ENCODE measurements around the gene DYNLT2B. TPM values are rescaled to one million over a fixed set of nuclear protein-coding genes. Genes with fewer than 3 reads are reported as not detected.
A peak's percentile ranks its signal among the peaks of the same experiment; 100 is the strongest.

DYNLT2B gene
- polyA plus RNA-seq, 1 donor (not counting 4 experiments of a cell fraction or from before 2014, with no cell fraction given): 40.0 TPM

DNA sequence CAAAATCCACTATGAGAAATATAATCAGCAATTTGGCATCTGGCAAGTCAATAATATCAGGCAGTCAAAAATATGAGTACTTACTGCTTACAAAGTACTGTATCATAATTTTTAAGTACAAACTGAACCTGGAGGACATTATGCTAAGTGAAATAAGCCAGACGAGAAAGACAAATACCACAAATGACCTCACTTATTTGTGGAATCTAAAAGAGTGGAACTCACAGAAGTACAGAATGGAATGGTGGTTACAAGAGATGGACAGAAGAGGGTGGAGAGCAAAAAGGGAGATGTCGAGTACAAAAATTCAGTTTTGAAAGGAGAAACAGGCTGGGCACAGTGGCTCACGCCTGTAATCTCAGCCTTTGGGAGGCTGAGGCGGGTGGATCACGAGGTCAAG lies 42.9 kb downstream of the DYNLT2B start:
- H3K9ac ChIP-seq (ENCODE audit: control insufficient read depth, extremely low read depth, insufficient read depth, low read length): no peak overlapping the region
- no peaks in the 10 kb centered on the region for H3K9me1 ChIP-seq (ENCODE audit: control insufficient read depth, extremely low read depth, insufficient read depth, low read length)
- peak overlapping the region; percentile 29 for H3K27ac ChIP-seq (ENCODE audit: control insufficient read depth, insufficient read depth, low read length)
- H3K36me3 ChIP-seq (ENCODE audit: control insufficient read depth in 2 of 2, extremely low read depth in 1 of 2, insufficient read depth in 2 of 2, low read length in 2 of 2): peaks cover 16 to 20% of the 10 kb centered on the region in 2 experiments
- DNase-seq (ENCODE audit: low read depth, low spot score) (no peak), FAIRE-seq (no peak)
- dilution Hi-C loops (cut with MboI; ENCODE audit: extremely low pct_ligation_motif_present, low sequenced_read_pairs): no loop called here
- no peaks in the 10 kb centered on the region for H3K27me3 ChIP-seq (ENCODE audit: control insufficient read depth, extremely low read depth, insufficient read depth, low read length)
- H3K9me3 ChIP-seq (ENCODE audit: control insufficient read depth, low read depth, low read length): no peaks in the 10 kb centered on the region
- peak overlapping the region; percentile 72 for H3K4me2 ChIP-seq (ENCODE audit: control insufficient read depth, extremely low read depth, insufficient read depth, low read depth, low read length)
- H3K4me3 ChIP-seq (ENCODE audit: control insufficient read depth in 2 of 3, extremely low read depth in 1 of 3, insufficient read depth in 2 of 3, low read depth in 1 of 3, low read length in 3 of 3): no peak overlapping the region
- no peak overlapping the region for H2AFZ ChIP-seq (ENCODE audit: control insufficient read depth, low read length)
- no peaks in the 10 kb centered on the region for H4K20me1 ChIP-seq (ENCODE audit: control insufficient read depth, extremely low read depth, insufficient read depth, low read length)
- H3K4me1 ChIP-seq (ENCODE audit: control insufficient read depth, extremely low read depth, insufficient read depth, low read length): peaks cover 25% of the 10 kb centered on the region
- H3K79me2 ChIP-seq (ENCODE audit: control insufficient read depth, insufficient read depth, low read length): peaks cover 73% of the 10 kb centered on the region
- TF ChIP-seq EZH2 (IDR thresholded peaks at IDR 0.05; ENCODE audit: low read length): no peak
- TF ChIP-seq, protein P1, sequence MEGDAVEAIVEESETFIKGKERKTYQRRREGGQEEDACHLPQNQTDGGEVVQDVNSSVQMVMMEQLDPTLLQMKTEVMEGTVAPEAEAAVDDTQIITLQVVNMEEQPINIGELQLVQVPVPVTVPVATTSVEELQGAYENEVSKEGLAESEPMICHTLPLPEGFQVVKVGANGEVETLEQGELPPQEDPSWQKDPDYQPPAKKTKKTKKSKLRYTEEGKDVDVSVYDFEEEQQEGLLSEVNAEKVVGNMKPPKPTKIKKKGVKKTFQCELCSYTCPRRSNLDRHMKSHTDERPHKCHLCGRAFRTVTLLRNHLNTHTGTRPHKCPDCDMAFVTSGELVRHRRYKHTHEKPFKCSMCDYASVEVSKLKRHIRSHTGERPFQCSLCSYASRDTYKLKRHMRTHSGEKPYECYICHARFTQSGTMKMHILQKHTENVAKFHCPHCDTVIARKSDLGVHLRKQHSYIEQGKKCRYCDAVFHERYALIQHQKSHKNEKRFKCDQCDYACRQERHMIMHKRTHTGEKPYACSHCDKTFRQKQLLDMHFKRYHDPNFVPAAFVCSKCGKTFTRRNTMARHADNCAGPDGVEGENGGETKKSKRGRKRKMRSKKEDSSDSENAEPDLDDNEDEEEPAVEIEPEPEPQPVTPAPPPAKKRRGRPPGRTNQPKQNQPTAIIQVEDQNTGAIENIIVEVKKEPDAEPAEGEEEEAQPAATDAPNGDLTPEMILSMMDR (optimal IDR thresholded peaks at IDR 0.05 in 1 of 3, IDR thresholded peaks at IDR 0.05 in 1 of 3, conservative IDR thresholded peaks at IDR 0.05 in 1 of 3; ENCODE audit: extremely low read depth in 1 of 3, insufficient read depth in 2 of 3, low read length in 3 of 3): no peak

DNA sequence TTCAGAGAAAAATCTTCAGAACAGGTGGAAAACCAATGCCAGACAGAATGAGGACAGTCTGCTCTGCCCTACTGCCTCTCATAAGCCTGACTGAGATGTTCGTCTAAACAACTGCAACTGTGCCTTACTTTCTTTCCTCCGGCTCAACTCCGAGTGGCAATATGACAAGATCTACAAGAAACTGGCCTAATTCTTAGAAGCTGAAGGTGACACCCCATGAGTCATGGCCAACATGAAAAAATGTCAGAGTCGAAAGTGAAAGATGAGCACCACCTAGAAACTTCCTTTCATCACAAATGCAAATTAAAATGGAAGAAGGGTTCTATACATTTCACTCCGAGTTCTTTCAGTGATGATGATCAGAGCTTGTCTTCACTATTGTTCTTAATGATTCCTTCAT lies 43.5 kb downstream of the DYNLT2B start:
- no peaks in the 10 kb centered on the region for H3K9me3 ChIP-seq (ENCODE audit: control insufficient read depth, low read depth, low read length)
- H3K9me1 ChIP-seq (ENCODE audit: control insufficient read depth, extremely low read depth, insufficient read depth, low read length): no peaks in the 10 kb centered on the region
- H3K36me3 ChIP-seq (ENCODE audit: control insufficient read depth in 2 of 2, extremely low read depth in 1 of 2, insufficient read depth in 2 of 2, low read length in 2 of 2): peaks cover 18 to 22% of the 10 kb centered on the region in 2 experiments
- DNase-seq (ENCODE audit: low read depth, low spot score): no peak
- H3K4me2 ChIP-seq (ENCODE audit: control insufficient read depth, extremely low read depth, insufficient read depth, low read depth, low read length): peak overlapping the region; percentile 72
- dilution Hi-C loops (cut with MboI; ENCODE audit: extremely low pct_ligation_motif_present, low sequenced_read_pairs): loop anchor here (25.0 kb wide), 1 partner anchor 238 kb away; the partner anchor contains the start of genes RNF168 and SMCO1
- FAIRE-seq: no peak
- H3K4me1 ChIP-seq (ENCODE audit: control insufficient read depth, extremely low read depth, insufficient read depth, low read length): peaks cover 22% of the 10 kb centered on the region
- no peak overlapping the region for H3K9ac ChIP-seq (ENCODE audit: control insufficient read depth, extremely low read depth, insufficient read depth, low read length)
- H3K4me3 ChIP-seq (ENCODE audit: control insufficient read depth in 2 of 3, extremely low read depth in 1 of 3, insufficient read depth in 2 of 3, low read depth in 1 of 3, low read length in 3 of 3): no peak overlapping the region
- H3K79me2 ChIP-seq (ENCODE audit: control insufficient read depth, insufficient read depth, low read length): peaks cover 74% of the 10 kb centered on the region
- H4K20me1 ChIP-seq (ENCODE audit: control insufficient read depth, extremely low read depth, insufficient read depth, low read length): no peaks in the 10 kb centered on the region
- H3K27ac ChIP-seq (ENCODE audit: control insufficient read depth, insufficient read depth, low read length): peak overlapping the region; percentile 29
- no peak for TF ChIP-seq EZH2 (IDR thresholded peaks at IDR 0.05; ENCODE audit: low read length)
- H3K27me3 ChIP-seq (ENCODE audit: control insufficient read depth, extremely low read depth, insufficient read depth, low read length): no peaks in the 10 kb centered on the region
- H2AFZ ChIP-seq (ENCODE audit: control insufficient read depth, low read length): no peak overlapping the region

DNA sequence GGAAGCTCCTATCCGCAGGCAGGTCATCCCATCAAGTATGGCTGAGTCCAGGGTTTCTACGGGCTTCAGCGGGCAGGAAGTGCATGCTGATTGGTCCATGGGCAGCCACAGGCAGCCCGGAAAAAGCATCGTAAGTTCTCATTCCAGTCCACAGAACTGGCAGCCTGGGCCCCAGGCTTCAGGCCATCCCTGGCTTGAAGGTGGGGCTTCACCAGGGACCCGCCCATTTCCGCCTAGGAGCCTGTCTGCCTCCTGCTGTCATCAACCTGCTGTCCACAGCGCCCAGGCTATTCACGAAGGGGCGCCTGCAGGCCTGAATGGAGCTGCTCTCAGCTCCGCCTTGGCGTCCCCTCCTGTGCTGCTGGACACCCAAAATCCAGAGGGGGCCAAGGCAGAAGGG lies 44.4 kb downstream of the DYNLT2B start:
- H3K36me3 ChIP-seq (ENCODE audit: control insufficient read depth in 2 of 2, extremely low read depth in 1 of 2, insufficient read depth in 2 of 2, low read length in 2 of 2): peaks cover 22 to 23% of the 10 kb centered on the region in 2 experiments
- H2AFZ ChIP-seq (ENCODE audit: control insufficient read depth, low read length): no peak overlapping the region
- H3K9me3 ChIP-seq (ENCODE audit: control insufficient read depth, low read depth, low read length): no peaks in the 10 kb centered on the region
- H3K79me2 ChIP-seq (ENCODE audit: control insufficient read depth, insufficient read depth, low read length): peaks cover 77% of the 10 kb centered on the region
- dilution Hi-C loops (cut with MboI; ENCODE audit: extremely low pct_ligation_motif_present, low sequenced_read_pairs): loop anchor here (25.0 kb wide), 1 partner anchor 239 kb away; the partner anchor contains the start of genes RNF168 and SMCO1
- H3K4me3 ChIP-seq (ENCODE audit: control insufficient read depth in 2 of 3, extremely low read depth in 1 of 3, insufficient read depth in 2 of 3, low read depth in 1 of 3, low read length in 3 of 3): no peak overlapping the region
- no peaks in the 10 kb centered on the region for H4K20me1 ChIP-seq (ENCODE audit: control insufficient read depth, extremely low read depth, insufficient read depth, low read length)
- no peaks in the 10 kb centered on the region for H3K27me3 ChIP-seq (ENCODE audit: control insufficient read depth, extremely low read depth, insufficient read depth, low read length)
- H3K4me1 ChIP-seq (ENCODE audit: control insufficient read depth, extremely low read depth, insufficient read depth, low read length): peaks cover 26% of the 10 kb centered on the region
- DNase-seq (ENCODE audit: low read depth, low spot score) (no peak), FAIRE-seq (no peak)
- no peaks in the 10 kb centered on the region for H3K9me1 ChIP-seq (ENCODE audit: control insufficient read depth, extremely low read depth, insufficient read depth, low read length)
- no peak overlapping the region for H3K9ac ChIP-seq (ENCODE audit: control insufficient read depth, extremely low read depth, insufficient read depth, low read length)
- no peak overlapping the region for H3K4me2 ChIP-seq (ENCODE audit: control insufficient read depth, extremely low read depth, insufficient read depth, low read depth, low read length)
- TF ChIP-seq EZH2 (IDR thresholded peaks at IDR 0.05; ENCODE audit: low read length): no peak
- TF ChIP-seq, protein P1 (optimal IDR thresholded peaks at IDR 0.05 in 1 of 3, IDR thresholded peaks at IDR 0.05 in 1 of 3, conservative IDR thresholded peaks at IDR 0.05 in 1 of 3; ENCODE audit: extremely low read depth in 1 of 3, insufficient read depth in 2 of 3, low read length in 3 of 3): no peak
- no peak overlapping the region for H3K27ac ChIP-seq (ENCODE audit: control insufficient read depth, insufficient read depth, low read length)

Measured in keratinocyte (primary cell).